GM18951 (cell line): ENCODE measurements around the gene TMEM150C.

Experiments
- POLR2A ChIP-seq: IDR thresholded peaks from 4 replicates; pipeline ENCODE4 v1.6.1; 2011; ENCODE audit warnings: mild to moderate bottlenecking; ENCODE audit not compliant: insufficient read length, insufficient read depth; ENCODE audit errors: extremely low read depth
- in situ Hi-C: fragments of 300-500 bp; cut with MboI; formaldehyde crosslinking; loops from one replicate; pipeline ENCODE4 v1.12.0; 2022; ENCODE audit warnings: low sequenced_read_pairs, mixed read lengths, inconsistent platforms; ENCODE audit not compliant: unreplicated experiment

The TMEM150C gene

DNA sequence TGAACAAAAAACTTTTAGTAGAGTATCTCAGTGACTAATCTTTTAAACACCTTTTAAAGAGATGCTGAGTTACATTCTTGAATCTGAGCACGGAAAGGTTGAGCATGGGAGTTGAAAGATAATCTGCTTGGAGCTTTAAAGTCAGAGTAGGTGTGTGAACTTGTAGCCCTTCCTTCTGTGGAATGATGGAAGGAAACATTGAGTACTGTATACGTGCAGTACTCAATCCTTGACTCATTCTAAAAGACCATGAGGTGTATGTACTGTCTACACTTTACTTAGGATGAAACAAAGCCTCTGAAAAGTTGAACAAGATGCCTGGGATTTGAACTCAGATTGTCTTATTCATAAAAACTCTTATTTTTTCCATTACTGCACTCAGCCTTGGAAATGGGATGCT lies 128.0 kb downstream of the TMEM150C start:
- in situ Hi-C loops: no loop called here
- no peak for TF ChIP-seq POLR2A
